Central memory CD4-positive, alpha-beta T cell (primary cell): ENCODE results near the gene POLD3.

Source experiments
- DNase-seq: peaks from one replicate; pipeline ENCODE4 v3.0.0; 2022

POLD3 gene

DNA sequence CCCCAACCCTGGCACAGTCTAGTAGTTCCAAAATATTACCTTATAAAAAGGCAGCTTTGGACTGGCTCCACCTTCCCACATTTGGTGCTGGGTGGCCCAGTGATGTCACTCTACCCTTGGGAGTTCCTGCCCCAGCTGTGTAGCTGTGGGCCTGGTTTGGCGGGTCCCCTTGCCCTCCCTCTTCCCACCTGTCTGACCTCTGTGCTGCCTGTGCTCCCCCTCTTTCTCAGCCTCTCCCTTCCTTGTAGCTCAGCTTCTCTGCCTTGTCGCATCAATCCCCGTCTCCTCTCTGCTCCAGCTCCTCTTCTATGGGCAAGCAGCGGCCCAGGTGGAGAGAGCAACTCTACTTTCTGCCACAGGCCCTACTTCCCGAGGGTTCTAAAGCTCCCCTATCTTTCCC lies 84.2 kb downstream of the POLD3 start:
- DNase-seq = no peak

DNA sequence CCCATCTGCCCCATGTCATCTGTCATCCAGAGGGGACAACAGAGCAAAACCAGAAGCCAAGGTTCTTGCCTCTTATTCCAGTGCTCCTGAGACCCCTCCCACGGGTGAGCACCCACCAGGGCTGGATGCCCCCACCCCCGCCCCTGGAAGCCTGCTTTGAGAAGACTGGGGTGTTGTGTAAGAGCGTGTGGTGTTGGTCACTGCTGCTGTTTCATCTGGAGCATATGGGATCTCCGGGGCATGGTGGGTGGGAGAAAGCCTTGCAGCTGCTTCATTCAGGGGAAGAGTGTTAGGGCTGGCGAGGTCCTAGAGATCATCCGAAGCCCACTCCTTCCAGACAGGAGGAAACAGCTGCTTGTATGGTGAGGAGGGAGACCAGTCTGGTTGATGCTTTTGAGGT lies 84.7 kb downstream of the POLD3 start:
- DNase-seq = no peak

DNA sequence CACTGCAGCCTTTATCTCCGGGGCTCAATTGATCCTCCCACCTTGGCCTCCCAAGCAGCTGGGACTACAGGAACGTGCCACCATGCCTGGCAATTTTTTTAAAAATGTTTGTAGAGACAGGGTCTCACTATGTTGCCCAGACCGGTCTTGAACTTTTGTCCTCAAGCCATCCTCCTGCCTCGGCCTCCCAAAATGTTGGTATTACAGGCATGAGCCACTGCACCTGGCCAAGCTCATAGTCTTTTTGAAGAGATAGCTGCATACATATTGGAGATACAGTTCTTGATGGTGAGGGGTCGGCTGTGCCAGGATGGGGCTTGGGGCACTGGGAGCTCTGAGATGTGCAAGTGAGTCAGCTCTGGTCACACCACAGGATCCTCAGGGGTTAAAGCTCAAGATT lies 85.7 kb downstream of the POLD3 start:
- no peak for DNase-seq

GRCh38 chr11:74678591-74679512 lies 86.5 kb downstream of the POLD3 start:
- no peak for DNase-seq

- no peak for DNase-seq
Measured at GRCh38 chr11:74679513-74679865, 87.1 kb downstream of the POLD3 start.

DNA sequence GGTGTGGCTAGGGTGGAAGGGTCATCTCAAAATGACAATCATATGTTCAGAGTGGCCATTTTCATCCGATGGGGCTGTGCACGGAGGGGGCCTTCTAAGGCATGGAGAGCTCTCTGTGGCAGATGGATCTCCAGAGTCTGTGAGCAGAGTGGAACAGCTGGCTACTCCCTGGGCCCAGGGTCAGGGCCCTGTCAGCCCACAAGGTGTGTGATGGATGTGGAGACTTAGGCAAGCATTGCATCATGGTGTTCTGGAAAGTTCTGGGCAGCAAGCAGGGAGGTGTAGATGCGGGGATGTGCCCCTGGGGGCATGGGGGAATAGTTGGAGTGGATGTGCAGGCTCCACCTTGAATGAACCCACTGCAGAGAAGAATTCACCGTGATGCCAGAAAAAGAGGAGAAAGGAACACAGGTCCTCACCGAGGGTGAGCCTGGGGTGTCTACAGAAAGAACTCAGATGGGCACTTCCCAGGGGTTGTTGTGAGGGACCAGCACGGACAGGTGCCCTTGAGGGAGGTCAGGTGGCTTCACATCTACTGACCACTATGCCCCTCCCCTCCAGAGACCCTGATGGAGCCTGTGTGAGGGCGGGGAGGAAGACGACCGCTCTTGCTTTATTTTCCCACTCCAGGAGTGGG lies 87.8 kb downstream of the POLD3 start:
- no peak for DNase-seq

DNA sequence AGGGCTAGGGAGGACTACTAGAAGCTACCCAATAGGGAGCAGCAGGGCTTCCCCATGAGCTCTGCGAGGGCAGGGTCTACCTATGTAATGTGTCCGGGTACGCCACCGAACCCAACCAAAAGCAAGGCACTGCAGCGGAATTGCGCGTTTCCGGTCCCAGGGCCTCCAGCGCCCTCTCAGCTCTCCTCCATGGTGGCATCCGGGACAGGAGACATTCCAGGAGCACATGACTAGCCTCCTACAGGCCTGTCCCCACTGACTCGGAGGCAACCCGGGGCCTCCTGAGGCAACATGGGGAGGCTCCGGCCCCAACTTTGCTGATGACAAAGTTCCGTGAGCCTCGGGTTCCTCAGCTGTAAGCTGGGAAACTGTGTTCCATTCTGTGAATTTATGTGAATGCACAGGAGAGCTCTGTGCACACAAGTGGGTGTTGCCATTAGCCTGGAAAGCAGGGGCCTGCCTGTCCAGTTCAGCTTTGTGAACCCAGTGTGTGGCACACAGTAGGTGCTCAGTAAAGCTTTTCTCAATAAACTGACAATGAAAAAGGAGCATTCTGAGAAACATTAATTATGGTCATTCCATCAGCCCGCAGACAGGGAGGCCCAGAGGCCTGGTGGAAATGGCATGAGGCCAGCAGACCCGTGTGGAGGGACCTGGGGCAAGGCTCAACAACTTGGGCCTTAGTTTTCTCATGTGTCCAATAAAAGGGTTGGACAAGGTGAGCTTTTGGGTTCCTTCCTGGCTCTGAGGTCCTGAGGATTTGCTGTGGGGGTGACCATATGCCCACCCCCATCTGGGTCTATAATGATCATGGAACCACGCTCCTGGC lies 88.5 kb downstream of the POLD3 start:
- DNase-seq = no peak

- no peak for DNase-seq
Measured at GRCh38 chr11:74681686-74682651, 89.6 kb downstream of the POLD3 start.

DNA sequence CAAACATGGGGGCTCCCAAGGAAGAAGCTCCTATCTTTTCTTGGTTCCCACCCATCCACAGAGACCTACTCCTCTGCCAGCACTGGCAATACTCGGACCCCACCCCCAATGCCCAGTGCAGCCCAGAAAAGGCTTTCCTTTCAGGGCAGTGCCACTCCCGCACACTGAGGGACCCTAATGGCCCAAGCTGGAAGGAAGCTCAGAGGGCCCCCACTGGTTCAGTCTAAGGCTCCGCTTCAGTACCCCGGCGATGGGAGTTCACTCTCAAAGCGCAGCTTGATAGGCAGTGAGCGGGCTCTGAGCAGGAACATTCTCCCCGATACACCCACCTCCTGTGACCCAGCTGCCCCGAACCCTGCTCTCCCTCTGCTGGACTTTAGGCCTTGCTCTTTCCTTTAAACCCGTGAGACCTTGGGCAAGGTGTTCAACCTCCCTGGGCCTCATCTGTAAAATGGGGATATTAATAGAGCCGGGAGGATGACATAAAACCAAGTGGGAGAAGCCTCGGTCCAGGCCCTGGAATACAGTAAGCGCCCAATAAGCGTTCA lies 90.4 kb downstream of the POLD3 start:
- DNase-seq = no peak

DNA sequence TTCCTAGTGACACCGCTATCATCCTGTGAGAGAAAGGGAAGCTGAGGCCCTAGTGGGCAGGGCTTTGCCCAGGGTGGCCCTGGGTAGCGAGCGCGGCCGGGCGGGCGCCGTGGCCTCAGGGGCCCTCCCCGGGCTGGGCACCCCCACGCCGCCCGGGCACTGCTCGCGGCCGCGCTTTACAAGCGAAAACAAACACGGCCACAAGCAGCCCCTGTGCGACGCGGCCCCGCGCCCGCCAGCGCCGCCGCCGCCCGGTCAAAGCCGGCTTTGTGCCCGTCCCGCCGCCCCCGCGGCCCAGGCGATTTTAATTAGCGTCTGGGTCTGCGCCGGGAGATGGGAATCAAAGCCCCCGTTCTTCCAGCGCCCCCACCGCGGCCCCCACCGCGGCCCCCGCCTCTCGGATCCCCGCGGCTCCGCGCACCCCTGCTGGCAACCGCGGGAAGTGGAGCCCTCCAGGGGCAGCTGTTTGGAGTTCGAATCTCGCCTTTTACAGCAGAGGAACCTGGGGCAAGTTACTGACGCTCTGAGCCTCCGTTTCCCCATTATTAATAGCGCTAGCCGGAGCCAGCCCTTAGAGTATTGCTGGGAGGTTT lies 91.0 kb downstream of the POLD3 start:
- no peak for DNase-seq

DNA sequence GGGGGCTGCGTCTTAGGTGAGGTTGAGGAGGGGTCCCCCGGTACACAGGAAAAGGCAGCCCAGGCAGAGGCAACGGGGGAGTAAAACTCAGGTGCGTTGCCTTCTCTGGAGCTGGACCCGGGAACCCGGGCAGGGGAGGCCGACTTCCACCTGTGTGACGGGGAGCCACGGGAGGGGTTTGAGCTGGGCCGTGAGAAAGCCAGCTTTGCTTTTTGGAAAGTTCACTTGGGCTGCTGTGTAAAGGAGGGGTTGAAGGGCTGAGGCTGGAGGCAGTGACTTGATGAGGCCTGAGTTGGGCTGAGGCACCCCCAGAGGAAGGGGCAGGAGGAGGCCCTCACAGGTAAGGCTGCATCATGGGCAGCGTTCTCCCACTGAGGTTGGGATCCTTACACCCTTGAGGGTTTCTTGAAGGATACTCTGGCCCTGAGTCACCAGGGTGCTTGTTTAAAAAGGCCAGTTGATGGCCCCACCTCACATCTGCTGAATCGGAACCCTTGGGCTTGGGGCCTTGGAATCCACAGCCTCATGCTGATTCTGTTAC lies 91.6 kb downstream of the POLD3 start:
- no peak for DNase-seq

DNA sequence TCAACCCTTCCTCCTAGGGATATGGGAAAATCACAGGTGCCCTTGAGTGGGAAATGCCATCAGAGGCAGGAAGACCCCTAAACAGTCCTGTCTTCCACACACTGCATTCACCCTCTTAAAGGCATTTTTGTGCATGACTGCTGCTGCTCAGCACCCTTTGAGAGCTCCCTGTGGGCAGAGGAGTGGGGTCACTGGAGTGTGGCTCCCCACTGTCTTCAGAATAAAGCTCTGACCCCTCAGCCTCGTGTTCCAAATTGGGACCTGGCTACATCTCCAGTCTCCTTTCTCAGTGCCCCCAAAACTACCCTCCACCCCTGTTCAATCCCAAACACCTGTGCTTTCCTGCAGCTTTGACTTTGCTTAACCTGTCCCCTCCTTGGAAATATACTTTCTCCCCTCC lies 92.3 kb downstream of the POLD3 start:
- DNase-seq = no peak

DNA sequence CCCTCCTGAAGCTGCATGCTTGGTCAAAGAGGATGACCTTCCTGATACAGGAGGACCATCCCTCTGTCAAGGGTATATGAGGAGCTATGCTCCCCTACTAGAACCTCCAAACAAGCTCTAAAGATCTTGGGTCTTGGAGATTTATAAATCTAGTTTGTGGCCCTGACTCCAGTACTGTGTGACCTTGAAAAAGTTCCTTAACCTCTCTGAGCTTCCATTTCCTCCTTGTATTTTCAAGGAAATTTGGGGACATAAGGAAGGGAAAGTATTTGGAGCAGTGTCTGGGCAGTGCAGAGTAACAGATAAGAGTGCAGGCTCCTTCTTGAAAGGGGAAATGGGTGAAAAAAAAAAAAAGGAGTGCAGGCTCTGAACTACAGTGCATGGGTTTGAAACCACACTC lies 93.0 kb downstream of the POLD3 start:
- no peak for DNase-seq

- no peak for DNase-seq
Measured at GRCh38 chr11:74685905-74686304, 93.5 kb downstream of the POLD3 start.

GRCh38 chr11:74686792-74687191 lies 94.4 kb downstream of the POLD3 start:
- DNase-seq = no peak

DNA sequence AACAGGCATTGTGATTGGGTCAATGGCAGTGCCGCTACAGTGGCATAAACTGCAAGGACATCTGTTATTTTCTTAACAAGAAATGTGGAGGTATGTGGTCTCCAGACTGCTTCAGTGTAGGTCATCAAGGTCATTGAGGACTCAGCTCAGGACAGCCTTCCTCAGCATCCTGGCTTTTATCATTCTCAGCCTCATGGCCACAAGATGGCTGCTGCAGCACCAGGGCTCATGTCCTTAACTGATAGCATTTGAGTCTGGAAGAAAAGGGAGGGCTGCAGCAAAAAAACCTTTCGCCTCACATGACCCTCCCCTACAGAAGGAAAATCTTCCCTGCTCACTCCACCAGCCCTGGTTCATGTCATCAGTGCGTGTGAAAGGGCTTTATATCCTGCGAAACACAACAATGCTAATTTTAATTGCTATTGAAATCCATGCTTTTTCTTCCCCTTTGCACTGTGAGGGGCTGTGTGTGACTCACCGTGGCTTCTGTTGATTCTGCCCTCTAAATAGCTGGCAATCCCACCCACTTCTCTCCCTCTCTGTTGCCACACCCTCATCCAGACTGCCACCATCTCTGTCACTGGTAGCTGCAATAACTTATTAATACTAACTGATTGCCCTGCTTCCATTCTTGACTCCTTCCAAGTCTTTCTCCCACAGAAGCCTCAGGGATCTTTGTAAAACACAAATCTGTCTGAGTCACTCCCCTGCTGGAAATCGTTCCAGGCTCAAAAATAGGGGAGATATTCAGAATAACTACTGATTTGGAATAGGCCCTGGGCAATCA lies 95.0 kb downstream of the POLD3 start:
- DNase-seq = no peak

DNA sequence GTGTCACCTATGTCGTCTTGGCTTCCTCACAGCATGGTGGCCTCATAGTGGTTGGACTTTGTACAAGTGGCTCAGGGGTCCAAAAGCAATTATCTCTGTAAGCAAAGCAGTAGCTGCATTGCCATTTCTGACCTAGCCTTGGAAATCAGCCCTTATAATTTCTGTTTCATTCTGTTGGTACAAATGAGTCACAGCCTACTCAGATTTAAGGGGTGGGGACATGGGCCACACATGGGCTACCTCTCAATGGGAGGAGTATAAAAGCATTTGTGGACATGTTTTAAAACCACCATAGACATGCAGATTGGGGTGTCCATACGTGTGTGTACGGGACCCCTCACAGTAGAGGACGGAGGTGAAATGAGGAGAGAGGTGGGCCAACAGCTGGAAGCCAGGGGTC lies 97.3 kb downstream of the POLD3 start:
- DNase-seq = no peak

- no peak for DNase-seq
Measured at GRCh38 chr11:74691755-74692154, 99.4 kb downstream of the POLD3 start.
